HEK293 (cell line): ENCODE measurements around the gene PEX26.

ENCODE experiments used
- CTCF ChIP-seq: fragments of 450-650 bp; formaldehyde crosslinking; IDR thresholded peaks from 2 replicates; pipeline ENCODE4 v1.5.1; 2016; ENCODE audit warnings: missing biosample characterization, missing genetic modification characterization
- PRDM10 ChIP-seq: fragments of 450-650 bp; formaldehyde crosslinking; IDR thresholded peaks from 2 replicates; pipeline ENCODE4 v1.5.1; 2016; ENCODE audit warnings: missing biosample characterization, missing genetic modification characterization
- ZBTB10 ChIP-seq: fragments of 450-650 bp; formaldehyde crosslinking; IDR thresholded peaks from 2 replicates; pipeline ENCODE4 v1.5.1; 2016; ENCODE audit warnings: missing biosample characterization, missing genetic modification characterization
- ZFP69B ChIP-seq: fragments of 450-650 bp; formaldehyde crosslinking; IDR thresholded peaks from 2 replicates; pipeline ENCODE4 v1.5.1; 2016; ENCODE audit warnings: missing biosample characterization, missing genetic modification characterization
- ZNF24 ChIP-seq: fragments of 450-650 bp; formaldehyde crosslinking; IDR thresholded peaks from 2 replicates; pipeline ENCODE4 v1.5.1; 2016; ENCODE audit warnings: missing biosample characterization, missing genetic modification characterization
- ZNF280D ChIP-seq: fragments of 450-650 bp; formaldehyde crosslinking; IDR thresholded peaks from 2 replicates; pipeline ENCODE4 v1.5.1; 2016; ENCODE audit warnings: missing biosample characterization, missing genetic modification characterization
- ZNF335 ChIP-seq: fragments of 450-650 bp; formaldehyde crosslinking; conservative IDR thresholded peaks from 2 replicates; pipeline ENCODE4 v1.5.1; 2016; ENCODE audit warnings: missing biosample characterization, missing genetic modification characterization
- ZNF449 ChIP-seq: fragments of 450-650 bp; formaldehyde crosslinking; IDR thresholded peaks from 2 replicates; pipeline ENCODE4 v1.5.1; 2017; ENCODE audit warnings: missing biosample characterization, mild to moderate bottlenecking, missing genetic modification characterization, moderate library complexity
- ZNF626 ChIP-seq: fragments of 450-650 bp; sonication (Bioruptor Pico); formaldehyde crosslinking; IDR thresholded peaks from 2 replicates; pipeline ENCODE4 v1.5.1; 2018; ENCODE audit warnings: missing biosample characterization, missing genetic modification characterization, inconsistent platforms
- ZNF843 ChIP-seq: fragments of 450-650 bp; formaldehyde crosslinking; IDR thresholded peaks from 2 replicates; pipeline ENCODE4 v1.5.1; 2016; ENCODE audit warnings: missing biosample characterization, missing genetic modification characterization
- TF ChIP-seq, protein P1 (sequence below): fragments of 450-650 bp; formaldehyde crosslinking; IDR thresholded peaks from 2 replicates; pipeline ENCODE4 v1.5.1; 2016; ENCODE audit warnings: missing biosample characterization, missing genetic modification characterization

- 0 out of 2 replicates have a peak, but pooled peaks have one; percentile 11 for TF ChIP-seq ZNF335 (tag by site-specific recombination)
- TF ChIP-seq CTCF (tag by site-specific recombination): no peak
- TF ChIP-seq ZNF843 (tag by site-specific recombination): no peak
- no peak for TF ChIP-seq ZNF626 (tag by site-specific recombination)
- TF ChIP-seq ZFP69B (tag by site-specific recombination): no peak
- TF ChIP-seq ZNF24 (tag by site-specific recombination): no peak
- TF ChIP-seq, protein P1, sequence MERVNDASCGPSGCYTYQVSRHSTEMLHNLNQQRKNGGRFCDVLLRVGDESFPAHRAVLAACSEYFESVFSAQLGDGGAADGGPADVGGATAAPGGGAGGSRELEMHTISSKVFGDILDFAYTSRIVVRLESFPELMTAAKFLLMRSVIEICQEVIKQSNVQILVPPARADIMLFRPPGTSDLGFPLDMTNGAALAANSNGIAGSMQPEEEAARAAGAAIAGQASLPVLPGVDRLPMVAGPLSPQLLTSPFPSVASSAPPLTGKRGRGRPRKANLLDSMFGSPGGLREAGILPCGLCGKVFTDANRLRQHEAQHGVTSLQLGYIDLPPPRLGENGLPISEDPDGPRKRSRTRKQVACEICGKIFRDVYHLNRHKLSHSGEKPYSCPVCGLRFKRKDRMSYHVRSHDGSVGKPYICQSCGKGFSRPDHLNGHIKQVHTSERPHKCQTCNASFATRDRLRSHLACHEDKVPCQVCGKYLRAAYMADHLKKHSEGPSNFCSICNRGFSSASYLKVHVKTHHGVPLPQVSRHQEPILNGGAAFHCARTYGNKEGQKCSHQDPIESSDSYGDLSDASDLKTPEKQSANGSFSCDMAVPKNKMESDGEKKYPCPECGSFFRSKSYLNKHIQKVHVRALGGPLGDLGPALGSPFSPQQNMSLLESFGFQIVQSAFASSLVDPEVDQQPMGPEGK (tag by site-specific recombination): no peak
- no peak for TF ChIP-seq PRDM10 (tag by site-specific recombination)
- no peak for TF ChIP-seq ZNF280D (tag by site-specific recombination)
- no peak for TF ChIP-seq ZBTB10 (tag by site-specific recombination)
- no peak for TF ChIP-seq ZNF449 (tag by site-specific recombination)
Measured at GRCh38 chr22:18060646-18061620, 16.9 kb upstream of the PEX26 start.
